IMR-90 (cell line): Measurements from ENCODE around the gene C10orf95.

ENCODE experiments used
- BHLHE40 ChIP-seq: fragments of 150-350 bp; IDR thresholded peaks from 2 replicates; pipeline ENCODE4 v1.6.1; 2016; ENCODE audit warnings: mild to moderate bottlenecking, low read depth, low read length
- CEBPB ChIP-seq: IDR thresholded peaks from 2 replicates; pipeline ENCODE4 v1.6.1; 2012; ENCODE audit warnings: low read depth, low read length, improper control_type of control experiment
- CTCF ChIP-seq: conservative IDR thresholded peaks from 2 replicates; pipeline ENCODE4 v1.5.1; 2012; ENCODE audit warnings: mild to moderate bottlenecking, low read depth, low read length, improper control_type of control experiment
- ELK1 ChIP-seq: fragments of 150-350 bp; IDR thresholded peaks from 2 replicates; pipeline ENCODE4 v1.6.1; 2016; ENCODE audit warnings: low read depth, mild to moderate bottlenecking, low read length, moderate library complexity, borderline replicate concordance
- FOS ChIP-seq: fragments of 150-350 bp; IDR thresholded peaks from 2 replicates; pipeline ENCODE4 v1.6.1; 2016; ENCODE audit warnings: low read depth, low read length
- MAZ ChIP-seq: IDR thresholded peaks from 2 replicates; pipeline ENCODE4 v1.6.1; 2012; ENCODE audit warnings: low read depth, mild to moderate bottlenecking, low read length, improper control_type of control experiment, moderate library complexity, borderline replicate concordance
- MXI1 ChIP-seq: IDR thresholded peaks from 2 replicates; pipeline ENCODE4 v1.6.1; 2012; ENCODE audit warnings: low read depth, mild to moderate bottlenecking, low read length, moderate library complexity, borderline replicate concordance
- POLR2A ChIP-seq: IDR thresholded peaks from 2 replicates; pipeline ENCODE4 v1.6.1; 2012; ENCODE audit warnings: mild to moderate bottlenecking, low read depth, low read length
- RAD21 ChIP-seq: IDR thresholded peaks from 2 replicates; pipeline ENCODE4 v1.6.1; 2012; ENCODE audit warnings: low read length, improper control_type of control experiment
- RCOR1 ChIP-seq: IDR thresholded peaks from 2 replicates; pipeline ENCODE4 v1.6.1; 2012; ENCODE audit warnings: mild to moderate bottlenecking, low read length, improper control_type of control experiment; ENCODE audit not compliant: insufficient replicate concordance
- RFX5 ChIP-seq: IDR thresholded peaks from 2 replicates; pipeline ENCODE4 v1.8.0; 2012; ENCODE audit warnings: low read depth, mild to moderate bottlenecking, low read length, moderate library complexity
- SMC3 ChIP-seq: fragments of 150-350 bp; IDR thresholded peaks from 2 replicates; pipeline ENCODE4 v1.6.1; 2016; ENCODE audit warnings: low read depth, mild to moderate bottlenecking, antibody characterized with exemption, low read length, moderate library complexity
- USF2 ChIP-seq: fragments of 150-350 bp; IDR thresholded peaks from 2 replicates; pipeline ENCODE4 v1.6.1; 2017; ENCODE audit warnings: mild to moderate bottlenecking, antibody characterized with exemption, low read length, low read depth

GRCh38 chr10:102413806-102414561 lies 37.4 kb downstream of the C10orf95 start:
- TF ChIP-seq CTCF (no peak), MAZ (no peak), ELK1 (no peak), RAD21 (no peak), POLR2A (no peak), USF2 (no peak), SMC3 (no peak), BHLHE40 (no peak), FOS (no peak), CEBPB (no peak), RFX5 (no peak), MXI1 (no peak), RCOR1 (no peak)
